DOHH2 (cell line): ENCODE results near the gene PATJ.

ENCODE experiments used
- EZH2phosphoT487 ChIP-seq: fragments of 200-600 bp; sonication (generic); IDR thresholded peaks from 2 replicates; pipeline ENCODE4 v1.6.1; 2017; ENCODE audit warnings: borderline replicate concordance, mild to moderate bottlenecking, antibody characterized with exemption, low read length, moderate library complexity, mixed read lengths
- TF ChIP-seq, protein P1 (sequence below): fragments of 200-600 bp; sonication (generic); IDR thresholded peaks from one replicate; pipeline ENCODE4 v1.5.1; 2014; ENCODE audit warnings: antibody characterized with exemption, mild to moderate bottlenecking, low read depth, low read length; ENCODE audit not compliant: poor library complexity, severe bottlenecking

DNA sequence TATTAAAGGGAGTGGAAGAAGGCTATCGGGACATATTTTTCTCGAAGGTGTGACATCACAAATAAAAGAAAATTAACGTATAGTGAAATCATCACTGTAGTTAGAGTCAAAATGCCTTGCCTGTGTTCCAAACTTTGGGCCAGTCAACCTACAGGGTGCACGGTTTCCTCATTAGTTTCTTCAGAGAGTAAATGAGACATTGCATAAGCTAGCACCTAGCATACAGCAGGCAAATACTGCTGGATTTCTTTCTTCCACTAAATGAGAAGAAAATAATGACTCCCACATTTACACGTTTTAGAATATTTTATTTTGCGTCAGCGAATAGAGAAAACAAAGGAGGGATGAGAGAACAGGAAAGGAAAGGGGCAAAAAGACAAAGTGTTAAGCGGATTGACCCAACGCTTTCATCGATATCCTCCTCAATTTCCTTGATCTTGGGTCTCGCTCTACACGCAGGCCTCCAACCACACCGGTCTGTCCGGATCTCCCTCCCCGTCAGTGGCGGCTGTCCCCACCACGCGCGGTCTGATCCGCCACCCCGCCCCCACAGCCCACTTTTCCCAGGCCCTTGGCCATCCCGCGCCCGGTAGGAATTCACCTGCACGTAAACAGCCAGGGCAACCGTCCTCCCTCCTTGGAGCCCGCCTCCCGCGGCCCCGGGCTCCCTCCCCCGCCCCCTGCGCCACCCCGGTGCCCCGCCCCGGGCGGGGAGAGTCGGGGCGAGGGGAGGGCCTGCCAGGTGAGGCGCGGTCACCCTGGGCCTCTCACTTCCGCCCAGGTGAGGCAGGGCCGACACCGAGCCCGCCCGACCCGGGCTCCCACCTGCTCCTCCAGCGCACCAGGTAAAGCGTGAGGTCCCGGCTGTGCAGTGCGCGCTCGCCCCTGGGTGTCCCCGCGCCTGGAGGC is at the start of gene PATJ:
- TF ChIP-seq, protein P1, sequence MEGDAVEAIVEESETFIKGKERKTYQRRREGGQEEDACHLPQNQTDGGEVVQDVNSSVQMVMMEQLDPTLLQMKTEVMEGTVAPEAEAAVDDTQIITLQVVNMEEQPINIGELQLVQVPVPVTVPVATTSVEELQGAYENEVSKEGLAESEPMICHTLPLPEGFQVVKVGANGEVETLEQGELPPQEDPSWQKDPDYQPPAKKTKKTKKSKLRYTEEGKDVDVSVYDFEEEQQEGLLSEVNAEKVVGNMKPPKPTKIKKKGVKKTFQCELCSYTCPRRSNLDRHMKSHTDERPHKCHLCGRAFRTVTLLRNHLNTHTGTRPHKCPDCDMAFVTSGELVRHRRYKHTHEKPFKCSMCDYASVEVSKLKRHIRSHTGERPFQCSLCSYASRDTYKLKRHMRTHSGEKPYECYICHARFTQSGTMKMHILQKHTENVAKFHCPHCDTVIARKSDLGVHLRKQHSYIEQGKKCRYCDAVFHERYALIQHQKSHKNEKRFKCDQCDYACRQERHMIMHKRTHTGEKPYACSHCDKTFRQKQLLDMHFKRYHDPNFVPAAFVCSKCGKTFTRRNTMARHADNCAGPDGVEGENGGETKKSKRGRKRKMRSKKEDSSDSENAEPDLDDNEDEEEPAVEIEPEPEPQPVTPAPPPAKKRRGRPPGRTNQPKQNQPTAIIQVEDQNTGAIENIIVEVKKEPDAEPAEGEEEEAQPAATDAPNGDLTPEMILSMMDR = no peak
- no peak for TF ChIP-seq EZH2phosphoT487
